Measurements from ENCODE around the gene ZNF324B. TPM values are rescaled to one million over a fixed set of nuclear protein-coding genes. Genes with fewer than 3 reads are reported as not detected.

The ZNF324B gene
- total RNA-seq, 1 donor from 2014 or later: 14.4 TPM

DNA sequence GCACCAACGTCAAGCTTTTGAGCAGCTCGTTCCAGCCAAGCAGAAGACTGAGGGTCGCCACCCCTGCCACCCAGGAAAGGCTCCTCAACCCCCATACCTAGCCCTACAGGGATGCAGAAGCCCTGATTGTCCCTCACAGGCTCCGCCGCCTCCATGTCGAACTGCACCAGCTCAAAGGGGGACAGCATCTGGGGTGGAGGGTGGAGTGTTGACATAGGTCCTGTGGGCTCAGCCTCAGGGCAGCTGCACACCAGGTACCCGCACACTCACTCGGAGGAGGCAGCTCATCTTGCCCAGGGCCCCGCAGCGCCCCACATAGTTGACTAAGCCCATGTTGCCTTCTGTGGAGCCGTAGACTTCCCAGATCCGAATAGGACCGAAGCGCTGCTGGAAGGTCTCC is 48.8 kb downstream of the ZNF324B start:
- no peaks in the 10 kb centered on the region for H3K36me3 Mint-ChIP-seq (ENCODE audit: low read depth)
- no peak for DNase-seq
- peak overlapping the region; percentile 10 for H3K4me3 Mint-ChIP-seq
- intact Hi-C loops (cut with micrococcal nuclease): no loop called here
- peaks cover 10% of the 10 kb centered on the region for H3K9me3 Mint-ChIP-seq
- no peak overlapping the region for H3K27ac Mint-ChIP-seq
- H3K27me3 Mint-ChIP-seq: no peaks in the 10 kb centered on the region
- peaks cover 25% of the 10 kb centered on the region for H3K4me1 Mint-ChIP-seq

Other genes starting within 250 kb of the ZNF324B start
- gene ZNF544, start 222.7 kb upstream of the ZNF324B start, total RNA-seq: 52.9 and 55.5 TPM in 2 replicates
- gene ZNF8, start 172.7 kb upstream of the ZNF324B start, total RNA-seq: 4.8 and 5.1 TPM in 2 replicates
- 75.2 and 80.7 TPM in 2 replicates for gene ERVK3-1, start 146.2 kb upstream of the ZNF324B start, total RNA-seq
- gene ZSCAN22, start 124.6 kb upstream of the ZNF324B start, total RNA-seq: 4.2 and 4.6 TPM in 2 replicates
- 7.6 and 7.7 TPM in 2 replicates for gene A1BG, start 98.1 kb upstream of the ZNF324B start, total RNA-seq
- 0.79 and 1.1 TPM in 2 replicates for gene ZNF497, start 88.9 kb upstream of the ZNF324B start, total RNA-seq
- 0.89 and 1.1 TPM in 2 replicates for gene ZNF837, start 70.6 kb upstream of the ZNF324B start, total RNA-seq
- gene RPS5, start 64.4 kb upstream of the ZNF324B start, total RNA-seq: 1,286 and 1,288 TPM in 2 replicates
- gene RNF225, start 56.0 kb upstream of the ZNF324B start, total RNA-seq: 0.54 and 1.1 TPM in 2 replicates
- gene ZNF584, start 43.0 kb upstream of the ZNF324B start, total RNA-seq: 17.4 and 17.7 TPM in 2 replicates
- gene ZNF132, start 11.5 kb upstream of the ZNF324B start, total RNA-seq: 3.6 and 3.8 TPM in 2 replicates
- gene ZNF324, start 15.5 kb downstream of the ZNF324B start, total RNA-seq: 13.6 and 14.7 TPM in 2 replicates
- gene ZNF446, start 24.7 kb downstream of the ZNF324B start, total RNA-seq: 6.3 and 6.8 TPM in 2 replicates
- gene SLC27A5, start 60.4 kb downstream of the ZNF324B start, total RNA-seq: 24.6 and 27.0 TPM in 2 replicates
- 16.8 and 17.5 TPM in 2 replicates for gene ZBTB45, start 68.2 kb downstream of the ZNF324B start, total RNA-seq
- gene TRIM28, start 92.4 kb downstream of the ZNF324B start, total RNA-seq: 689 and 698 TPM in 2 replicates
- gene CHMP2A, start 103.5 kb downstream of the ZNF324B start, total RNA-seq: 108 and 114 TPM in 2 replicates
- gene UBE2M, start 107.0 kb downstream of the ZNF324B start, total RNA-seq: 161 and 175 TPM in 2 replicates
- gene MZF1, start 121.7 kb downstream of the ZNF324B start, total RNA-seq: 21.6 and 23.7 TPM in 2 replicates